HG02840 (cell line): ENCODE measurements around the gene STK32B.

Experiments used
- ATAC-seq: cut with Tn5 transposase; IDR thresholded peaks from one replicate; pipeline ENCODE4 v1.9.1; 2021; ENCODE audit warnings: mild to moderate bottlenecking, moderate library complexity, moderate number of reproducible peaks; ENCODE audit not compliant: unreplicated experiment, low FRiP score

Gene STK32B

GRCh38 chr4:5378002-5378401, 326.7 kb downstream of the STK32B start:
- ATAC-seq = no peak

- no peak for ATAC-seq
Observed at GRCh38 chr4:5379895-5380294, 328.6 kb downstream of the STK32B start.

DNA sequence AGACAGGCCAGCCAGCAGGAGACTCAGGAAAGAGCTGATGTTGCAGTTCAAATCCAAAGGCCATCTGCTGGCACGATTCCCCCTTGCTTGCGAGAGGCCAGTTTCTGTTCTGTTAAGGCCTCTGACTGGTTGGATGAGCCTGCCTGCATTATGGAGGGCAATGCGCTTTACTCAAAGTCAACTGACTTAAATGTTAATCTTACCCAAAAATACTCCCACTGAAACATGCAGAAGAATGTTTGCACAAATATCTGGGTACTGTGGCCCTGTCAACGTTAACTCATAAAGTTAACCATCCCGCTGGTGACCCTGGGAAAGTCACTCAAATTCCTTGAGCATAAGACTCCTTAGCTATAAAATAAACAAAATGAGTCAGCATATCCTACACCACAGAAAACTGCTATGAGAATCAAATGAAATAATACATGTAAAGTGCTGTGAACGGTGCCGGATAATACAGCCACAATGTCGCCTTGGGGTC, 330.7 kb downstream of the STK32B start:
- ATAC-seq = no peak

GRCh38 chr4:5383191-5383980, 332.1 kb downstream of the STK32B start:
- no peak for ATAC-seq

- no peak for ATAC-seq
Observed at GRCh38 chr4:5385741-5386311, 334.5 kb downstream of the STK32B start.

- no peak for ATAC-seq
Observed at GRCh38 chr4:5386921-5387320, 335.6 kb downstream of the STK32B start.

DNA sequence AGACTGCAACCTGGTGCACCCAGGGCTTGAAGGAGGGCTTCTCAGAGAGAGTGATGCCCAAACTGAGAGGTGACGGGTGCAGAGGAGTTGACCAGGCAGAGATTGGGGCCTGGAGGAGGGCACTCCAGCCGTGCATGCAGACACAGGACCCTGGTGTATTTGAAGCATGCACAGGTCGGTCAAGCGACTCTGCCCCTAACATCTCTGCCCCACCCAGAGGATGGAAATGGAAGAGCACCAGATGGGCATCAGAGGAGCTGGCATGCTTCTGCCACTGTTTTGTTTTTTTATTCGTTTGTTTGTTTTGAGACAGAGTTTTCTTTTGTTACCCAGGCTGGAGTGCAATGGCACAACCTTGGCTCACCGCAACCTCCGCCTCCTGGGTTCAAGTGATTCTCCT, 336.2 kb downstream of the STK32B start:
- ATAC-seq = no peak

GRCh38 chr4:5389756-5390310, 338.6 kb downstream of the STK32B start:
- no peak for ATAC-seq

GRCh38 chr4:5391492-5391891, 340.2 kb downstream of the STK32B start:
- no peak for ATAC-seq

DNA sequence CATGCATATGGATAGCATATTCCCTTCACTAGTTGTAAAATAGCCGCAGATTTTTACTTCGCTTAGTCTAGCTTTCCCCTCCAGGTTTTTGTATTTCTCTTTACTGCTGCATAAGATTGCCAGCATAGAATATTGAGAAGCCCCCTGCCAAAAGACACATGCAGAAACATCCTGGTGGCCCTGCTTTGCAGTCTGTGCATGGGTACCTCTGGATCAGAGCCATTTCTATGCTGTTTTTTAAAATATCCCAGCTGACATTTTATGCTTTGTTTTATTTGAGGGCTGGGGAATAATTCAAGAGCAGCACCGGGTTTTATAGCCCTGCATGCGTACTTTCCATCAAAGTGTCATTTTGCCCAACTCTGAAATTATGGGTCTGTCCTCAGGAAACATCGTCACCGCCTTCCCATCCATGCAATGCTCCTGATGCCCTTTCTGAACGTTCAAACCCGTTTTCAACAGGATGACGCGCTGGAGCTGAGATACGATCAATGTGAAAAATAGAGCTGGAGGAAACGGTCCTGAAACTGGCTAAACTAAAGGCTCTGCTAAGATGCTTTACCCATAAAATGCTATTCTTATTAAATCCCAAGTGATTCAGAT, 342.7 kb downstream of the STK32B start:
- ATAC-seq = no peak

- ATAC-seq = no peak
Observed at GRCh38 chr4:5395781-5396180, 344.5 kb downstream of the STK32B start.

DNA sequence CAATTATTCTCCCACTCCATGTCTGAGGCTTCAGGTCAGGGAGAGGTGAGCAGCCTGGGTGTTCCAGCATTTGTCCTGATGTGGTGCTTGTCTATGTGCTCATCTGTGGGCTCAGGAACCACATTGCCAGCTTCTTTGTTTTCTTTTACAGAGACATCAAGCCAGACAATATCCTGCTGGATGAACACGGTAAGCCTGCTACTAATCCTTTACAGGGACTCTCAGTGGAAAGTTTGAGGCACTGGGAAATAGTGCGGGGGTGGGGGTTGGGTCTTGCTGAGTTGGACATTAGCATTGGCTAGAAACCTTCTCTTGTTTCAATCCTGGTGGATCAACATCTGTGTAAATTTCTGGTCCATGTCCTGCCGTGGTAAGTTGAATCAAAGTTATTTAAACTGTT, 346.8 kb downstream of the STK32B start:
- ATAC-seq = no peak

- ATAC-seq = no peak
Observed at GRCh38 chr4:5399124-5399523, 347.8 kb downstream of the STK32B start.

- ATAC-seq = no peak
Observed at GRCh38 chr4:5399790-5400421, 348.6 kb downstream of the STK32B start.

DNA sequence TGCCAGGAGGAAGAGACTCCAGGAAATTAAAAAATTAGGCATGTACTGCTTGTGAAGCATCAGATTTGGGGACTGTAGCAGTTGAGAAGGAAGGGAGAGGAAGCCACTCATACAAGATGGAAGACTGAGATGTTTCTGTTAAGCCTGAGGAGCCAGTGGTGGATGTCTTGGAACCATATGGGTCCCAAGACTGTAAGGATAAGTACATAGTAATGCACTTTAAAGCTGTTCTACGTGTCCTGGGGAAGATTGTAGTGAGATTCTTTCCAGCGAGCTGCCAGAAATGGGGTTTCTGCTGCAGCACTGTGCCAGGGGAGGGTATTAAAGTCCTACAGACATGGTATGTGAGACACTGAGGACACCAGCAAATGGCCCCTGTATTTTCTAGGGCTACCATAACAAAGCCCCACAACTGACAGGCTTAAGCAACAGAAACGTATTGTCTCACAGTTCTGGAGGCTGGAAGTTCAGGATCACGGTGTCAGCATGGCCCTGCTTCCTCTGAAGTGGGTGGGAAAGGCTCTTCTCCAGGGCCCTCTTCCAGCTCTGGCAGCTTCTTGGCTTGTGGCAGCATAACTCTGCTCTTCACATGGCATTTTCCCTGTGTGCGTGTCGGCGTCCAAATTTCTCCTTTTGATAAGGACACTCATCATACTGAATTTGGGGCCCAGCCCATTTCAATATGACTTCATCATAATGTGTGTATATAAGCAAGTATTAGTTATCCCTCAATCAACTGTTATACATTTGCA, 352.6 kb downstream of the STK32B start:
- ATAC-seq = no peak

GRCh38 chr4:5409237-5409636, 358.0 kb downstream of the STK32B start:
- ATAC-seq = no peak

GRCh38 chr4:5409972-5410618, 358.8 kb downstream of the STK32B start:
- ATAC-seq = no peak

DNA sequence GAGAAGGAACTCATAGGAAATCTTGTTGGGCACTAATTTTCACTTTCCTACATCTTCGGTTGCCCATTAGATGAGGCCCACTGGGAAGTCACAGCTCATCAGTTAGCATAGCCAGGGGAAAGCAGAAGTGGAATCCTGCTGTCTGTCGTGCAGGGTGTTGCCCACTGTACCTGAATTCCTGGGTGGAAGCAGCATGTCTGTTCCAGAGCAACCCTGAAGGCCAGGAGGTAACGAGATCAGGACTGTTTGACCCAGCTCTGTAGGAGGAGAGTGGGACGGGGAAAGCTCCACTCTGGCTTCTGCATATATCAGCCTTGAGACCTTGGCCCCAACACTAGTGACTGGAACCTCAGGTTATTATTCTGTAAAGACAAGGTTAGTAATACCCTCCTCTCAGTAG, 361.0 kb downstream of the STK32B start:
- no peak for ATAC-seq

DNA sequence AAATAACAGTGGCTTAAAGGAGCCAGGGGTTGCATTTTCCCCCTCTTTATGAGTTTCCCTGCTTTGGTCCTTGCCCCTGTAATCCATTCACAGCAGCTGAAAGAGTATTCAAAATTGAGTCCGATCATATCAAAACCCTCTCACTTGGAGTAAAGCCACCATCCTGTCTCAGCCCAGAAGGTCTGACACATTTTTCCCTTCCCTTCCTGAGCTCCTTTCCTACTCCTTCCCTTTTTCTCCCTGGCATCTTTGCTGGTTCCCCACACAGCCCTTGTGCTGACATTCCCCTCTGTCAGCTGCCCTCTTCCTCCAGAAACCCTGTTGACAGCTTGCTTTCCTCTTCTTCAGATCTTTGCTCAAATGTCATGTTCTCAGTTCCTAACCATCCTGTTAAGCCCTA, 361.5 kb downstream of the STK32B start:
- ATAC-seq = no peak

GRCh38 chr4:5416637-5417036, 365.4 kb downstream of the STK32B start:
- ATAC-seq = no peak
